Limb (tissue), 2 donors: ENCODE measurements around the gene LRIG1.

Source experiments
- DNase-seq, 2 donors: peaks; one replicate each; pipeline ENCODE4 v3.0.0-alpha.2; 2016; ENCODE audit errors: extremely low spot score in 2 of 2

Gene LRIG1

GRCh38 chr3:66506154-66506553 lies 5.3 kb upstream of the LRIG1 start:
- no peak for DNase-seq

- DNase-seq, result no peak
Observed at GRCh38 chr3:66504850-66505641, 4.2 kb upstream of the LRIG1 start.

GRCh38 chr3:66502981-66503380 lies 2.2 kb upstream of the LRIG1 start:
- no peak for DNase-seq

GRCh38 chr3:66502245-66502874 lies 1.5 kb upstream of the LRIG1 start:
- DNase-seq, result no peak

- no peak for DNase-seq
Observed at GRCh38 chr3:66501483-66502244, 842 bp upstream of the LRIG1 start.

GRCh38 chr3:66499881-66500575 lies 794 bp downstream of the LRIG1 start:
- DNase-seq, result peak in 1 of 2 donors; percentile 71

- DNase-seq, result peak in 1 of 2 donors; percentile 45
Observed at GRCh38 chr3:66498687-66499621, 1.9 kb downstream of the LRIG1 start.

- no peak for DNase-seq
Observed at GRCh38 chr3:66497985-66498671, 2.7 kb downstream of the LRIG1 start.

GRCh38 chr3:66497288-66497984 lies 3.4 kb downstream of the LRIG1 start:
- DNase-seq, result no peak

- DNase-seq, result no peak
Observed at GRCh38 chr3:66496746-66497145, 4.1 kb downstream of the LRIG1 start.

- DNase-seq, result no peak
Observed at GRCh38 chr3:66496301-66496700, 4.5 kb downstream of the LRIG1 start.

GRCh38 chr3:66495668-66496045 lies 5.2 kb downstream of the LRIG1 start:
- no peak for DNase-seq

GRCh38 chr3:66494959-66495667 lies 5.7 kb downstream of the LRIG1 start:
- no peak for DNase-seq

GRCh38 chr3:66493458-66494099 lies 7.2 kb downstream of the LRIG1 start:
- DNase-seq, result no peak

- no peak for DNase-seq
Observed at GRCh38 chr3:66492672-66493071, 8.2 kb downstream of the LRIG1 start.

- DNase-seq, result no peak
Observed at GRCh38 chr3:66492071-66492470, 8.8 kb downstream of the LRIG1 start.

GRCh38 chr3:66490984-66491383 lies 9.8 kb downstream of the LRIG1 start:
- DNase-seq, result no peak

GRCh38 chr3:66490214-66490613 lies 10.6 kb downstream of the LRIG1 start:
- no peak for DNase-seq
